PFSK-1 (cell line): Measurements from ENCODE around the gene RNFT2.

Experiments
- FOXP2 ChIP-seq: optimal IDR thresholded peaks from 2 replicates; pipeline ENCODE3; 2011; ENCODE audit warnings: borderline replicate concordance, control low read depth, inconsistent platforms; ENCODE audit not compliant: insufficient read depth; ENCODE audit errors: extremely low read length, extremely low read depth
- POLR2AphosphoS5 ChIP-seq: IDR thresholded peaks from 2 replicates; pipeline ENCODE4 v1.6.1; 2012; ENCODE audit warnings: low read depth, mild to moderate bottlenecking, control low read depth, low read length, moderate library complexity
- REST ChIP-seq, 2 experiments: IDR thresholded peaks; 2 replicates each; pipeline versions ENCODE4 v1.6.1 to v1.8.0; 2011 to 2012; ENCODE audit warnings: low read depth in 2 of 2, low read length in 2 of 2, control low read depth in 1 of 2, inconsistent platforms in 1 of 2, mild to moderate bottlenecking in 1 of 2, moderate library complexity in 1 of 2; ENCODE audit not compliant: insufficient read depth in 1 of 2
- SIN3A ChIP-seq: IDR thresholded peaks from 2 replicates; pipeline ENCODE4 v1.6.1; 2012; ENCODE audit warnings: mild to moderate bottlenecking, low read length, moderate library complexity, borderline replicate concordance; ENCODE audit not compliant: insufficient read depth
- TAF1 ChIP-seq: IDR thresholded peaks from 2 replicates; pipeline ENCODE4 v1.6.1; 2012; ENCODE audit warnings: low read length, control low read depth, borderline replicate concordance; ENCODE audit not compliant: insufficient read depth

RNFT2 gene

DNA sequence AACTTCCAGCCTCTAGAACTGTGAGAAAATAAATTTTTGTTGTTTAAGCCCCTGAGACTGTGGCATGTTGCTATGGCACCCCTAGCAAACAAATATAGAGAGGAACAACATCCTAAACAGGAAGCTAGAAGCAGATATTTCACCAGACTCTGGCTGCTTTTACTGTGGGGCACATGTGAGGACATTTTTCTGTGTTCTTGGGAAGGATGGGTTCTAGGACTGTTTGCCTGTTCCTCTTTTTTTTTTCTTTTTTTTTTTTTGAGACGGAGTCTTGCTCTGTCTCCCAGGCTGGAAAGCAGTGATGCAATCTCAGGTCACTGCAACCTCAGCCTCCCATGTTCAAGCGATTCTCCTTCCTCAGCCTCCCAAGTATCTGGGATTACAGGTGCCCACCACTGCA, 147.4 kb downstream of the RNFT2 start:
- TF ChIP-seq SIN3A (no peak), REST (IDR thresholded peaks at IDR 0.05; ENCODE audit: insufficient read depth in 1 of 2, low read depth in 2 of 2, low read length in 2 of 2) (no peak), POLR2AphosphoS5 (no peak), TAF1 (no peak), FOXP2 (no peak)

DNA sequence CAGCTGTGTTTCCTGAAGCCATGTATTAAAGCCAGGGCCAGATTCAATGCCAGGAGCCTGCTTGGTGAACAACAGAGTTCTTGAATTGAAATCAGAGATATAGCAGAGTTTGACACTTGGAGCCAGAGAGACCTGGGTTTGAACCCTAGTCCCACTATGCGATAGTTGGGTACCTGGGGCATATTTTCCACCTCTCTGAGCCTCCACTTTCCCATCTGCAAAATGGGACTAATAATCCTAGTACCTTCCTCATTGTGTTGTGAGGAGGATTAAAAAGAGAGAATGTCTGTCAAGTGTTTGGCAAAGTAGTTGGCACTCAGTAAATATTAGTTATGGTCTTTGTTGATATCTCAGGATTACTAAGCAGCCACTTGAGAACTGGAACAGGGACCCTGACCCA, 149.1 kb downstream of the RNFT2 start:
- TF ChIP-seq SIN3A (no peak), TAF1 (no peak)

GRCh38 chr12:116887897-116888296, 149.8 kb downstream of the RNFT2 start:
- TF ChIP-seq TAF1 (no peak), POLR2AphosphoS5 (no peak), REST (IDR thresholded peaks at IDR 0.05; ENCODE audit: insufficient read depth in 1 of 2, low read depth in 2 of 2, low read length in 2 of 2) (no peak), SIN3A (no peak), FOXP2 (no peak)

DNA sequence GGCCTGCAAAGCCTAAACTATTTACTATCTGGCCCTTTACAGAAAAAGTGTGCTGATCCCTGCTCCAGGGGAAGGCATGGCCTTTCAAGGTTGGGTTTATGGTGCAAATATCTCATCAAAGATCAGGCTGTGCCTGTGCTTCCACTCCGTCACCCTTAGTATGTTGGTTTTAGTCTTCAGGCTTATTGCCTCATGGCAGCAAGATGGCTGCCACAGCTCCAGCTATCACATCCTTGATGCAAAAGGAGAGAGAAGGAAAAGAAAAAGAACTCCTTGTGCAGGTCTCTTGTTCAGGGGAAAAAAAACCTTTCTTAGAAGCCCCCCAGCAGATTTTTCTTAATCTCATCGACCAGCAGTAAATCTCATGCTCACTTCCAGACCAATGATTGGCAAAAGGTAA, 152.2 kb downstream of the RNFT2 start:
- TF ChIP-seq POLR2AphosphoS5 = no peak
- TF ChIP-seq REST (IDR thresholded peaks at IDR 0.05; ENCODE audit: insufficient read depth in 1 of 2, low read depth in 2 of 2, low read length in 2 of 2) = no peak
- no peak for TF ChIP-seq SIN3A
- no peak for TF ChIP-seq TAF1
- no peak for TF ChIP-seq FOXP2

DNA sequence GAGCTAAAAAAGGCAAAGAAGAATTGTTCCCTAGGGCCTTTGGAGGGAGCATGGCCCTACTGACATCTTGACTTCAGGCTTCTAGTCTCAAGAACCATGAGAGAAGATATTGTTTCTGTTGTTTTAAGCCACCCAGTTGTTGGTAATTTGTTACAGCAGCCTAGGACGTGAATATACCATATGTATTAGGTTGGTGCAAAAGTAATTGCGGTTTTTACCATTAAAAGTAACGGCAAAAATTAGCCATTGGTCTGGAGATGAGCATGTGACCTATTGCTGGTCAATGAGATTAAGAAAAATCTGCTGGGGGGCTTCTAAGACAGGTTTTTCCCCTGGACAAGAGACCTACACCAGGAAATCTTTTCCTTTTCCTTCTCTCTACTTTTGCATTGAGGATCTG, 152.9 kb downstream of the RNFT2 start:
- TF ChIP-seq FOXP2 = no peak
- no peak for TF ChIP-seq TAF1
- TF ChIP-seq POLR2AphosphoS5 = no peak
- TF ChIP-seq SIN3A = no peak
- TF ChIP-seq REST (IDR thresholded peaks at IDR 0.05; ENCODE audit: insufficient read depth in 1 of 2, low read depth in 2 of 2, low read length in 2 of 2) = no peak
